GM12875 (cell line): ENCODE measurements around the gene ZYX.

Experiments used
- H3K4me3 ChIP-seq: one replicate; pipeline ENCODE4 v1.5.1; 2011; ENCODE audit warnings: low read depth, low read length, control low read depth
- TF ChIP-seq, protein P1 (sequence below): IDR thresholded peaks from 2 replicates; pipeline ENCODE4 v1.5.1; 2011; ENCODE audit warnings: low read depth, mild to moderate bottlenecking, control low read depth, inconsistent platforms, low read length, moderate library complexity, borderline replicate concordance; ENCODE audit not compliant: insufficient read depth

Gene ZYX

DNA sequence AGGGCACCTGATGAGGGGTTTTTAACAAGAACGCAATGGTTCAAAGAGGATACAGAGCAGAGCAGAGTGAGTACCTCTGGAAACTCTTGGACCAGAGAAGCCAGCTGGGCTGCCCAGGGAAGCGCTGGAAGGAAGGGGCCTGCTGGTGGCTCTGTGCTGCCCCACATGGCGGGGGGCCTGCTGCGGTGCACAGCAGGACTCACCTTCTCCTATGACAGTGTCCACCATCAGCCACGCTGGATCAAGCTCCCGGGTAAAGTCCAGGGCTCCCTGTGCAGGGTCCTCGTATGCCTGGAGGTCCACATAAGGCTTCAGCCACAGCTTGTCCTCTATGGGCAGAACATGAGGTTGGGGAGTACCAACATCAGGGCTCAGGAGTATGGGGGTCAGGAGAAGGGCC lies 15.0 kb downstream of the ZYX start:
- H3K4me3 ChIP-seq, result no peak overlapping the region
- TF ChIP-seq, protein P1, sequence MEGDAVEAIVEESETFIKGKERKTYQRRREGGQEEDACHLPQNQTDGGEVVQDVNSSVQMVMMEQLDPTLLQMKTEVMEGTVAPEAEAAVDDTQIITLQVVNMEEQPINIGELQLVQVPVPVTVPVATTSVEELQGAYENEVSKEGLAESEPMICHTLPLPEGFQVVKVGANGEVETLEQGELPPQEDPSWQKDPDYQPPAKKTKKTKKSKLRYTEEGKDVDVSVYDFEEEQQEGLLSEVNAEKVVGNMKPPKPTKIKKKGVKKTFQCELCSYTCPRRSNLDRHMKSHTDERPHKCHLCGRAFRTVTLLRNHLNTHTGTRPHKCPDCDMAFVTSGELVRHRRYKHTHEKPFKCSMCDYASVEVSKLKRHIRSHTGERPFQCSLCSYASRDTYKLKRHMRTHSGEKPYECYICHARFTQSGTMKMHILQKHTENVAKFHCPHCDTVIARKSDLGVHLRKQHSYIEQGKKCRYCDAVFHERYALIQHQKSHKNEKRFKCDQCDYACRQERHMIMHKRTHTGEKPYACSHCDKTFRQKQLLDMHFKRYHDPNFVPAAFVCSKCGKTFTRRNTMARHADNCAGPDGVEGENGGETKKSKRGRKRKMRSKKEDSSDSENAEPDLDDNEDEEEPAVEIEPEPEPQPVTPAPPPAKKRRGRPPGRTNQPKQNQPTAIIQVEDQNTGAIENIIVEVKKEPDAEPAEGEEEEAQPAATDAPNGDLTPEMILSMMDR, result no peak

- TF ChIP-seq, protein P1, result no peak
- no peak overlapping the region for H3K4me3 ChIP-seq
Observed at GRCh38 chr7:143396625-143397556, 15.7 kb downstream of the ZYX start.

DNA sequence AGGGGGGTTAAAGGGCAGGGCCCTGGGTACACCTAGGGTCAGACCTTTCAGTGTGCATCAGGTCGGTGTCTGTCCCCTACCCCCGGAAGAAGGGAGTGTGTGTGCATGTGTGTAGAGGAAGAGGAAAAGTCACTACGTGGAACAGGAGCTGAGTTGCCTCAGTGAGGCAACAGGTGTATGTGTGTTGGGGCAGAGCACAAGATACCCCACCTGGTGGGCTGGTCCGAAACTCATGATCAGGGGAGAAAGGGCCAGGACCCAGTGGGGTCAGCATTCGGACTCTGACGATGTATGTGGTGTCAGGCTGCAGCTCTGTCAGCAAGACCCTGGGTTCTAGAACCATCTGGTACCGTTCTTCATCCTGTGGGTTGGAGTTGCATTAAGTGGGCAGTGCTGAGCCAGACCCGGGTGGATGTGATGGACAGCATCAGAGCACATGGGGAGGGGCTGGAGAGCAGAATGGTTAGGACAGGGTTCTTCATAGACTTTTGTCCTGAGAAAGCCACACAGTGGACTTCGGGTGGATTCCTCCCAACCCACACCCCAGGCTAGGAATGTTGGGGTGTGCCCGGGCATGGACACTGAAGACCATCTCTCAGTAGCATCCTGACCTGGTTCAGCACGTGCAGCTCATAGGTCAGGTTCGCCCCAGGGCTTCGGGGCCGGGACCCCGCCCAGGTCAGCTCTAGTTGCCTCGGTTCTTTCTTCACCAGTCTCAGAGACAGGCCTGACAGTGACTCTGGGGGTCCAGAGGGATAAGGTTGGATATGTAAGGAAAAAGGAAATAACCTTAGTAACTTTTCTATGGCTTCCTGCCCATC lies 16.8 kb downstream of the ZYX start:
- TF ChIP-seq, protein P1, result no peak
- H3K4me3 ChIP-seq, result no peak overlapping the region

DNA sequence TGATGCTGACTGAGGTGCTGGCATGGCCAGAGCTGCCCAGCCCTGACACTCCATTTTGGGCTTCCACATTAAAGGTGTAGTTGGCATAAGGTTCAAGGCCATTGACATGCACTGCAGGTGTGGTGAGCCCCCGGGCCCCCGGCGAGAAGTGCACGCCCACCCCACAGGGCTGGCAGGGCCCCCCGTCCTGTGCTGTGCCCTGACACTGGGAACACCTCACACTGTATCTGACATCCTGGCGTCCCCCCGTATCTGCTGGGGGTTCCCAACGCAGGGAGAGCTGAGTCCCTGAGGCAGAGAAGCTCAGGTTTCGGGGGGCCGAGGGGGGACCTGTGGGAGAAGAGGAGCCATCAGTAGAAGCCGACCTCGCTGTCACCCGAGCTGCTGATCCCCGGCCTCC lies 17.5 kb downstream of the ZYX start:
- H3K4me3 ChIP-seq, result no peak overlapping the region
- TF ChIP-seq, protein P1, result no peak

GRCh38 chr7:143399151-143399550 lies 18.0 kb downstream of the ZYX start:
- TF ChIP-seq, protein P1, result no peak
- H3K4me3 ChIP-seq, result no peak overlapping the region

DNA sequence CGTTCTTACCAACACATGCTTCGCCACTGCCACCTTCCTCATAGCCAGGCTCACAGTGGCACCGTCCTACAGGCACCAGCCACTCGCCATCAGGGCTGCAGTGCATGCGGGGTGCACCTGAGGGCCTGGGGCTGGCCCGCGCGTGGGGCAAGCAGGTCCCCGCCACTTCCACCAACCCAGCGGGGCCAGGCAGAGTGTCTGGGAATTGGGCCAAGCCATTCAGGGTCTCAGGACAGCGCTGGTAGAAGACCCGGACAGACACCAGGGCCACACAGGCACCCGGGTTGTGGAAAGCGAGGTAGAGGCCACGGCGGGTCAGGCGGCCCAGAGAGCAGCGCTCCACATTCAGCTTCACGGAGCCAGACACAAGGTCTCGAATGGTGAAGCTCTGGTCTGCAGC lies 18.5 kb downstream of the ZYX start:
- TF ChIP-seq, protein P1, result no peak
- no peak overlapping the region for H3K4me3 ChIP-seq
